DND-41 (cell line): ENCODE data around the gene PSME2.

Experiments used
- EZH2 ChIP-seq: IDR thresholded peaks from 3 replicates; pipeline ENCODE4 v1.6.1; 2012; ENCODE audit warnings: borderline replicate concordance, low read depth, mild to moderate bottlenecking, moderate library complexity, low read length, inconsistent platforms; ENCODE audit not compliant: severe bottlenecking
- TF ChIP-seq, protein P1 (sequence below): IDR thresholded peaks from 2 replicates; pipeline ENCODE4 v1.5.1; 2012; ENCODE audit warnings: borderline replicate concordance, low read length, moderate library complexity, mild to moderate bottlenecking; ENCODE audit not compliant: poor library complexity, severe bottlenecking; ENCODE audit errors: extremely low read depth

GRCh38 chr14:24126939-24127338, 19.5 kb downstream of the PSME2 start:
- TF ChIP-seq EZH2, result no peak
- TF ChIP-seq, protein P1, sequence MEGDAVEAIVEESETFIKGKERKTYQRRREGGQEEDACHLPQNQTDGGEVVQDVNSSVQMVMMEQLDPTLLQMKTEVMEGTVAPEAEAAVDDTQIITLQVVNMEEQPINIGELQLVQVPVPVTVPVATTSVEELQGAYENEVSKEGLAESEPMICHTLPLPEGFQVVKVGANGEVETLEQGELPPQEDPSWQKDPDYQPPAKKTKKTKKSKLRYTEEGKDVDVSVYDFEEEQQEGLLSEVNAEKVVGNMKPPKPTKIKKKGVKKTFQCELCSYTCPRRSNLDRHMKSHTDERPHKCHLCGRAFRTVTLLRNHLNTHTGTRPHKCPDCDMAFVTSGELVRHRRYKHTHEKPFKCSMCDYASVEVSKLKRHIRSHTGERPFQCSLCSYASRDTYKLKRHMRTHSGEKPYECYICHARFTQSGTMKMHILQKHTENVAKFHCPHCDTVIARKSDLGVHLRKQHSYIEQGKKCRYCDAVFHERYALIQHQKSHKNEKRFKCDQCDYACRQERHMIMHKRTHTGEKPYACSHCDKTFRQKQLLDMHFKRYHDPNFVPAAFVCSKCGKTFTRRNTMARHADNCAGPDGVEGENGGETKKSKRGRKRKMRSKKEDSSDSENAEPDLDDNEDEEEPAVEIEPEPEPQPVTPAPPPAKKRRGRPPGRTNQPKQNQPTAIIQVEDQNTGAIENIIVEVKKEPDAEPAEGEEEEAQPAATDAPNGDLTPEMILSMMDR, result no peak
